HepG2 (cell line): ENCODE results near the gene PLPPR3.

ENCODE experiments used
- AGO2 ChIP-seq: fragments of 200-400 bp; formaldehyde crosslinking; optimal IDR thresholded peaks from 2 replicates; pipeline ENCODE3; 2017; ENCODE audit warnings: mild to moderate bottlenecking, low read depth, low read length, moderate library complexity
- HINFP ChIP-seq: sonication (generic); formaldehyde crosslinking; IDR thresholded peaks from 2 replicates; pipeline ENCODE4 v1.4.0; 2020; ENCODE audit warnings: low read depth, mild to moderate bottlenecking, missing genetic modification reagents
- JUNB ChIP-seq: sonication (generic); formaldehyde crosslinking; IDR thresholded peaks from 2 replicates; pipeline ENCODE4 v1.8.0; 2022; ENCODE audit warnings: missing genetic modification reagents, mild to moderate bottlenecking, borderline replicate concordance
- NFE2L1 ChIP-seq: sonication (generic); formaldehyde crosslinking; IDR thresholded peaks from 2 replicates; pipeline ENCODE4 v1.4.0; 2020; ENCODE audit warnings: missing genetic modification reagents, mild to moderate bottlenecking, borderline replicate concordance
- PHF8 ChIP-seq: sonication (generic); formaldehyde crosslinking; IDR thresholded peaks from 2 replicates; pipeline ENCODE4 v1.5.0; 2020; ENCODE audit warnings: missing genetic modification reagents
- SMC3 ChIP-seq: IDR thresholded peaks from 2 replicates; pipeline ENCODE4 v1.6.1; 2011; ENCODE audit warnings: low read length, improper control_type of control experiment

- TF ChIP-seq PHF8 (CRISPR knock-in tag), result no peak
- no peak for TF ChIP-seq HINFP
- no peak for TF ChIP-seq SMC3
- TF ChIP-seq AGO2, result no peak
- TF ChIP-seq JUNB (CRISPR knock-in tag), result no peak
- no peak for TF ChIP-seq NFE2L1 (CRISPR knock-in tag)
These were observed 31.3 kb upstream of the PLPPR3 start for GRCh38 chr19:853014-853585.
